Heart right ventricle (tissue), 16 donors: ENCODE measurements around the gene ZDHHC1. TPM values are rescaled to one million over a fixed set of nuclear protein-coding genes. Genes with fewer than 3 reads are reported as not detected.

Experiments
- ATAC-seq, 8 donors: fragments of 200-7000 bp; cut with Tn5 transposase; one replicate each; pipeline ENCODE4 v1.9.1; 2020; ENCODE audit warnings: mild to moderate bottlenecking in 8 of 8, moderate library complexity in 8 of 8, moderate number of reproducible peaks in 1 of 8
- DNase-seq, 2 donors: peaks; one replicate each; pipeline ENCODE4 v3.0.0-alpha.2; 2020
- H3K27ac ChIP-seq, 10 donors: fragments of 200-600 bp; sonication (generic) in 2 of 10; one replicate each; pipeline versions ENCODE4 v1.5.0 to v1.8.0; 2020 to 2022; ENCODE audit warnings: mild to moderate bottlenecking in 3 of 10
- H3K27me3 ChIP-seq, 7 donors: fragments of 200-600 bp; one replicate each; pipeline ENCODE4 v1.8.0; 2021 to 2022; ENCODE audit warnings: mild to moderate bottlenecking in 2 of 7
- H3K36me3 ChIP-seq, 9 donors: fragments of 200-600 bp; sonication (generic) in 1 of 9; one replicate each; pipeline versions ENCODE4 v1.5.0 to v1.8.0; 2020 to 2022; ENCODE audit warnings: mild to moderate bottlenecking in 2 of 9
- H3K4me1 ChIP-seq, 9 donors: fragments of 200-600 bp; sonication (generic) in 1 of 9; one replicate each; pipeline versions ENCODE4 v1.5.0 to v1.8.0; 2020 to 2022; ENCODE audit warnings: mild to moderate bottlenecking in 4 of 9
- H3K4me3 ChIP-seq, 10 donors: fragments of 200-600 bp; sonication (generic) in 2 of 10; one replicate each; pipeline versions ENCODE4 v1.5.0 to v1.8.0; 2020 to 2022; ENCODE audit warnings: mild to moderate bottlenecking in 7 of 10, moderate library complexity in 2 of 10
- H3K9me3 ChIP-seq, 11 donors: fragments of 200-600 bp in 10 of 11; sonication (generic) in 2 of 11; one replicate each; pipeline versions ENCODE4 v1.5.0 to v1.8.0; 2013 to 2022; ENCODE audit warnings: mild to moderate bottlenecking in 2 of 11, control low read depth in 1 of 11, moderate library complexity in 1 of 11
- CTCF ChIP-seq, 9 donors: fragments of 200-600 bp; sonication (generic) in 2 of 9; IDR thresholded peaks; one replicate each; pipeline versions ENCODE4 v1.5.0 to v1.8.0; 2021 to 2022; ENCODE audit warnings: antibody characterized with exemption in 9 of 9, mild to moderate bottlenecking in 5 of 9, moderate library complexity in 1 of 9
- WGBS, 2 donors: extraction: QIAGEN DNeasy Blood & Tissue Kit; methylation state at CpG; one replicate each; pipeline ENCODE4 v1.1.7; 2013; ENCODE audit warnings: inconsistent platforms in 1 of 2; 5-methylcytosine and 5-hydroxymethylcytosine counted together
- intact Hi-C, 10 donors: fragments of 100-400 bp; cut with DNase I; formaldehyde crosslinking; loops; one replicate each; pipeline versions ENCODE4 v1.11.1 to v1.14.2; 2022
- polyA plus RNA-seq, 2 donors: library from polyadenylated mRNA; stranded (reverse); fragments of 200-250 nt; gene quantifications; one replicate each; pipeline ENCODE4 v1.2.3, GENCODE V29; 2013
- total RNA-seq, 10 donors: library from RNA; stranded (reverse); fragmentation: NEBNext Ultra II Directional in 3 of 10; extraction: Animal tissue kit (Norgen Biotek cat#: 25700) in 3 of 10; gene quantifications; one replicate each; pipeline versions ENCODE4 v1.2.1 to v1.2.4, GENCODE V29; 2021 to 2023
- donor health status: Arrhythmogenic right ventricular cardiomyopathy.
- donor health status: ischemic (EF 13 %, LVEDD 7.1; RV severe dilation, severe dysfunction).
- donor health status: healthy with polysubstance abuse.
- donor health status: DM: no; HTN: yes; CAD: no.
- donor health status: DM: no; HTN: no; CAD: no.
- donor health status: ischemic (EF 25% LVEDD 6.9; RV normal size, moderate dysfunction).
- donor health status: ischemic (EF 25% LVEDD 5.7; RV mildly dilated, moderate dysfunction).
- donor health status: healthy.
- donor health status: DM: yes; HTN: yes; CAD: no.
- donor health status: Ischemic cardiomyopathy.
- donor health status: ischemic (EF 35%, LVEDD 5.7; RV mildly dilated, moderate dysfunction).
- donor health status: nonischemic (EF 11% LVEDD 7.7; RV severe dilation, severe dysfunction).
- donor health status: DM: yes; HTN: yes; CAD: no.
- donor health status: PGD.
- donor health status: ischemic (EF 29% LVEDD 5.4; RV normal size, mild dysfunction).
- donor health status: nonischemic (EF 23%, LVEDD 6.1; RV moderate dilation, normal function).

ZDHHC1 gene
- total and polyA plus RNA-seq, 12 donors = 3.2 to 6.3 (median 4.1) TPM

- intact Hi-C loops = loop anchor here in 1 of 10 donors (10.0 kb wide), 1 partner anchor 137 kb away; the partner anchor contains the start of gene PLEKHG4
- Histone ChIP-seq H3K27ac (no peak overlapping the region), H3K4me1 (peaks cover 0 to 39% (median 19%) of the 10 kb centered on the region in 9 donors), H3K4me3 (no peak overlapping the region), H3K36me3 (no peaks in the 10 kb centered on the region), H3K9me3 (no peaks in the 10 kb centered on the region), H3K27me3 (peaks cover 0 to 9% (median 0%) of the 10 kb centered on the region in 7 donors)
- TF ChIP-seq CTCF (IDR thresholded peaks at IDR 0.05) = no peak
- WGBS, 2 donors = 42 to 51% methylated on average over 2 of the region's 2 CpGs
- ATAC-seq (no peak), DNase-seq (no peak)
Observed at GRCh38 chr16:67412294-67412693, 4.0 kb downstream of the ZDHHC1 start.

GRCh38 chr16:67411339-67411738 is 4.9 kb downstream of the ZDHHC1 start:
- Histone ChIP-seq H3K4me3 (no peak overlapping the region), H3K36me3 (no peaks in the 10 kb centered on the region), H3K4me1 (peaks cover 4 to 43% (median 22%) of the 10 kb centered on the region in 9 donors), H3K9me3 (no peaks in the 10 kb centered on the region), H3K27ac (no peak overlapping the region), H3K27me3 (peaks cover 0 to 5% (median 0%) of the 10 kb centered on the region in 7 donors)
- DNase-seq (no peak), ATAC-seq (no peak)
- TF ChIP-seq CTCF (IDR thresholded peaks at IDR 0.05) = no peak
- intact Hi-C loops = loop anchor here in 1 of 10 donors (10.0 kb wide), 1 partner anchor 137 kb away; the partner anchor contains the start of gene PLEKHG4
- 93 to 95% methylated on average over 3 of the region's 3 CpGs for WGBS, 2 donors

GRCh38 chr16:67409631-67410030 is 6.6 kb downstream of the ZDHHC1 start:
- Histone ChIP-seq H3K27ac (no peak overlapping the region), H3K9me3 (no peaks in the 10 kb centered on the region), H3K4me1 (peaks cover 11 to 45% (median 27%) of the 10 kb centered on the region in 9 donors), H3K36me3 (no peaks in the 10 kb centered on the region), H3K4me3 (no peak overlapping the region), H3K27me3 (no peaks in the 10 kb centered on the region)
- 85 to 92% methylated on average over 9 of the region's 9 CpGs for WGBS, 2 donors
- no peak for TF ChIP-seq CTCF (IDR thresholded peaks at IDR 0.05)
- DNase-seq = no peak
- intact Hi-C loops = loop anchor here in 2 of 10 donors (5.0 to 10.0 kb wide), 3 partner anchors 42 to 145 kb away; partner anchors contain the start of gene PLEKHG4 (in 1 of the 2)
- ATAC-seq = no peak

GRCh38 chr16:67407788-67408452 is 8.4 kb downstream of the ZDHHC1 start:
- intact Hi-C loops = loop anchor here in 2 of 10 donors (5.0 to 10.0 kb wide), 2 partner anchors 41 to 143 kb away; no protein-coding TSS in a partner anchor
- DNase-seq = no peak
- Histone ChIP-seq H3K27ac (no peak overlapping the region), H3K36me3 (no peaks in the 10 kb centered on the region), H3K27me3 (no peaks in the 10 kb centered on the region), H3K4me3 (no peak overlapping the region), H3K4me1 (peaks cover 11 to 39% (median 22%) of the 10 kb centered on the region in 9 donors), H3K9me3 (no peaks in the 10 kb centered on the region)
- WGBS, 2 donors = 85 to 91% methylated on average over 6 of the region's 6 CpGs
- no peak for ATAC-seq
- TF ChIP-seq CTCF (IDR thresholded peaks at IDR 0.05) = no peak
